DLD1 (cell line): Measurements from ENCODE around the gene SPG7.

Experiments
- in situ Hi-C: cut with HindIII; loops from 2 replicates; pipeline ENCODE4 v1.10.0; 2017; ENCODE audit warnings: low sequenced_read_pairs

The SPG7 gene

GRCh38 chr16:89510526-89510925 is 2.3 kb downstream of the SPG7 start:
- in situ Hi-C loops = no loop called here

GRCh38 chr16:89511374-89511773 is 3.2 kb downstream of the SPG7 start:
- in situ Hi-C loops = no loop called here

- in situ Hi-C loops = no loop called here
Measured at GRCh38 chr16:89512453-89512852, 4.2 kb downstream of the SPG7 start.

- in situ Hi-C loops = no loop called here
Measured at GRCh38 chr16:89517128-89517527, 8.9 kb downstream of the SPG7 start.

GRCh38 chr16:89519881-89520280 is 11.7 kb downstream of the SPG7 start:
- in situ Hi-C loops = no loop called here

- in situ Hi-C loops = no loop called here
Measured at GRCh38 chr16:89522287-89522686, 14.1 kb downstream of the SPG7 start.

GRCh38 chr16:89523680-89524344 is 15.6 kb downstream of the SPG7 start:
- in situ Hi-C loops = no loop called here

GRCh38 chr16:89525146-89525913 is 17.1 kb downstream of the SPG7 start:
- in situ Hi-C loops = no loop called here

GRCh38 chr16:89529097-89529496 is 20.9 kb downstream of the SPG7 start:
- in situ Hi-C loops = no loop called here

- in situ Hi-C loops = no loop called here
Measured at GRCh38 chr16:89530401-89531381, 22.5 kb downstream of the SPG7 start.

GRCh38 chr16:89531821-89532526 is 23.8 kb downstream of the SPG7 start:
- in situ Hi-C loops = no loop called here

- in situ Hi-C loops = no loop called here
Measured at GRCh38 chr16:89534252-89534756, 26.1 kb downstream of the SPG7 start.

GRCh38 chr16:89536371-89536770 is 28.2 kb downstream of the SPG7 start:
- in situ Hi-C loops = no loop called here

- in situ Hi-C loops = no loop called here
Measured at GRCh38 chr16:89536886-89537548, 28.8 kb downstream of the SPG7 start.

GRCh38 chr16:89537549-89537925 is 29.3 kb downstream of the SPG7 start:
- in situ Hi-C loops = no loop called here

GRCh38 chr16:89538286-89538685 is 30.1 kb downstream of the SPG7 start:
- in situ Hi-C loops = no loop called here

- in situ Hi-C loops = no loop called here
Measured at GRCh38 chr16:89540557-89540956, 32.4 kb downstream of the SPG7 start.

GRCh38 chr16:89541792-89542191 is 33.6 kb downstream of the SPG7 start:
- in situ Hi-C loops = no loop called here

- in situ Hi-C loops = no loop called here
Measured at GRCh38 chr16:89544113-89544512, 35.9 kb downstream of the SPG7 start.

- in situ Hi-C loops = no loop called here
Measured at GRCh38 chr16:89544713-89545043, 36.5 kb downstream of the SPG7 start.
